ENCODE results near the gene HHIPL1.

Gene HHIPL1

DNA sequence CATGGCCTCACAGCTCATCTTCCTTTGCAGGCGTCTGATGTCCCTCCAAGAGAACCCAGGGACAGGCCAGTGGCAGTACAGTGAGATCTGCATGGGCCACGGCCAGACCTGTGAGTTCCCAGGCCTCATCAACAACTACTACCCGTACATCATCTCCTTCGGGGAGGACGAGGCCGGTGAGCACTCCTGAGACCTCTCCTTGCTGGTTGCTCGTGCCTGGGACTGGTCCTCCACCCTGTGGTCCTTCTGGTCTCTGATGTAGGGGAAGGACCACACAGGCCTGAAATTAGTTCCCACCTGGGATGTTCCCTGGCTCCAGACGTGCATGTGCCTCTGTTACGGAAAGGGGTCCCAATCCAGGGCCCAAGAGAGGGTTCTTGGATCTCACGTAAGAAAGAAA lies 17.9 kb downstream of the HHIPL1 start:
- no peak overlapping the region for H3K4me3 ChIP-seq (ENCODE audit: low read depth, low read length)
- TF ChIP-seq, protein P1, sequence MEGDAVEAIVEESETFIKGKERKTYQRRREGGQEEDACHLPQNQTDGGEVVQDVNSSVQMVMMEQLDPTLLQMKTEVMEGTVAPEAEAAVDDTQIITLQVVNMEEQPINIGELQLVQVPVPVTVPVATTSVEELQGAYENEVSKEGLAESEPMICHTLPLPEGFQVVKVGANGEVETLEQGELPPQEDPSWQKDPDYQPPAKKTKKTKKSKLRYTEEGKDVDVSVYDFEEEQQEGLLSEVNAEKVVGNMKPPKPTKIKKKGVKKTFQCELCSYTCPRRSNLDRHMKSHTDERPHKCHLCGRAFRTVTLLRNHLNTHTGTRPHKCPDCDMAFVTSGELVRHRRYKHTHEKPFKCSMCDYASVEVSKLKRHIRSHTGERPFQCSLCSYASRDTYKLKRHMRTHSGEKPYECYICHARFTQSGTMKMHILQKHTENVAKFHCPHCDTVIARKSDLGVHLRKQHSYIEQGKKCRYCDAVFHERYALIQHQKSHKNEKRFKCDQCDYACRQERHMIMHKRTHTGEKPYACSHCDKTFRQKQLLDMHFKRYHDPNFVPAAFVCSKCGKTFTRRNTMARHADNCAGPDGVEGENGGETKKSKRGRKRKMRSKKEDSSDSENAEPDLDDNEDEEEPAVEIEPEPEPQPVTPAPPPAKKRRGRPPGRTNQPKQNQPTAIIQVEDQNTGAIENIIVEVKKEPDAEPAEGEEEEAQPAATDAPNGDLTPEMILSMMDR (IDR thresholded peaks at IDR 0.05; ENCODE audit: low read depth, low read length) = no peak

DNA sequence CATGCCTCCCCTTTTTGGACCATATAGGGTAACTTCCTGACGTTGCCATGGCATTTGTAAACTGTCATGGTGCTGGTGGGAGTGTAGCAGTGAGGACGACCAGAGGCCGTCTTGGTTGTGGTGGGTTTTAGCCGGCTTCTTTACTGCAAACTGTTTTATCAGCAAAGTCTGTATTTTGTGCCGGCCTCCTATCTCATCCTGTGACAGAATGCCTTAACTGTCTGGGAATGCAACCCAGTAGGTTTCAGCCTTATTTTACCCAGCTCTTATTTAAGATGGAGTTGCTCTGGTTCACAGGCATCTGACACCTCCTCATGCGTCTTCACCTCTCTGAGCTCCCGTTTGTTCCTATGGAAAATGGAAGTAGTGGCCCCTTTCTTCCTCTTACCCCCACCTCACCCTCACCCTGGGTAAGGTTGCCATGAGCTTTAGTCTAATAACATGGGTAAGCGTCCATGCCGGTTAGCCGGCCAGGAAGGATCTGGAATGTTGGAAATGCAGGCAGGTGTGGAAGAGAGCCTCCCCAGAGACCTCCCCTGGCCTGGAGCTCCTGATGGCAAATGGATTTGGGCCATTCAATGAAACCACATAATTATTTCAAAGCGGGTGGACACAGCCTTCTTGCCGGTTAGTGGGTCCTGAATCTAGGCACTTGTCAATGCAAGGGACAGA lies 18.6 kb downstream of the HHIPL1 start:
- no peak overlapping the region for H3K4me3 ChIP-seq (ENCODE audit: low read depth, low read length)
- TF ChIP-seq, protein P1 (IDR thresholded peaks at IDR 0.05; ENCODE audit: low read depth, low read length) = no peak

DNA sequence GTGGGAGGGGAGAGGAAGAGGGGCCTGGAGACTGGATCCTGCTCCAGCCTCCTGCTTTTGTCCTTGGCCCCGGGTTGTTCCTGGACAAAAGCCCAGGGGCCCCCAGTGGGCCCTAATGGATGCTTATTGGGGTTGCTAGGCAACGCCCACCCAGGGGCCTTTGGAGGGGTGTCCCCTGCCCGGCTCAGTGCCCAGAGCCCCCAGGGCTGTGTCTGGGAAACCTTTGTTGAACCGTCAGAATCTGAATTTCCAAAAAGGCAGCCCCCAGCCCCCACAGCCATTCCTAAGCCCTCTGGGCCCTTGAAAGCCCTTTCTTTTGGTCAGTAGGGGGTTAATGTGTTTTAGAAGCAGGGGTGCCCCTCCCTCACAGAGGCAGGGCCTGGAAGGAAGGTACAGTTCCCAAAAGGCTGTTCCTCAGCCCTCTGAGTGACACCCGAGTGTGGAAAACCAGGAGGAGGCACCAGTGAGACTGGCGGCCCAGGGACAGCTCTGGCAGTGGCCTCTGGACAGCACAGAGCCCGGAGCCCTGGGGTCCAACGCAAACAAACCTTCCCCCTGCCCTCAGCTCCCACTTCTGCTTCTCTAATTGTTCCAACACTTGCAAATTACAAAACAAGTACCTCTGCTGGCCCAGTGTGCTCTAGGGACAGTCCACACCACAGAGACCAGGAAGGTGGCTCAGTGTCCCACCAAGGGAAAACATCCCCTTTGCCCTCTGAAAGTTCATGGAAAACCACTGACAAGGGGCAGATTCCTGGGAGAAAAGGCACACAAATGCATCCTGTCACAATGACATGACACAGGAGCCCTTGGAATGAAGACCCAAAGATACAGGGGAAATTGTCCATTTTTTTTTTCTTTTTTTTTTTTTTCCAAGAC lies 19.4 kb downstream of the HHIPL1 start:
- TF ChIP-seq, protein P1 (IDR thresholded peaks at IDR 0.05; ENCODE audit: low read depth, low read length) = no peak

DNA sequence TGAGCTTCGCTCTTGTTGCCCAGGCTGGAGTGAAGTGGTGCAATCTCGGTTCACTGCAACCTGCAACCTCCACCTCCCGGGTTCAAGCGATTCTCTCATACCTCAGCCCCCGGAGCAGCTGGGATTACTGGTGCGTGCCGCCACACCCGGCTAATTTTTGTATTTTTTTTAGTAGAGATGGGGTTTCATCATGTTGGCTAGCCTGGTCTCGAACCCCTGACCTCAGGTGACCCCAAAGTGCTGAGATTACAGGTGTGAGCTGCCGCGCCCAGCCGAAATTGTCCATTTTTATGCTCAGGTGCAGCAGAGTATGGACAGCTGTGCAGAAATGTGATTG lies 20.0 kb downstream of the HHIPL1 start:
- TF ChIP-seq, protein P1 (IDR thresholded peaks at IDR 0.05; ENCODE audit: low read depth, low read length) = no peak
- H3K4me3 ChIP-seq (ENCODE audit: low read depth, low read length) = no peak overlapping the region

More for the DNA sequence above, 19.4 kb downstream of the HHIPL1 start:
- no peak overlapping the region for H3K4me3 ChIP-seq (ENCODE audit: low read depth, low read length)

DNA sequence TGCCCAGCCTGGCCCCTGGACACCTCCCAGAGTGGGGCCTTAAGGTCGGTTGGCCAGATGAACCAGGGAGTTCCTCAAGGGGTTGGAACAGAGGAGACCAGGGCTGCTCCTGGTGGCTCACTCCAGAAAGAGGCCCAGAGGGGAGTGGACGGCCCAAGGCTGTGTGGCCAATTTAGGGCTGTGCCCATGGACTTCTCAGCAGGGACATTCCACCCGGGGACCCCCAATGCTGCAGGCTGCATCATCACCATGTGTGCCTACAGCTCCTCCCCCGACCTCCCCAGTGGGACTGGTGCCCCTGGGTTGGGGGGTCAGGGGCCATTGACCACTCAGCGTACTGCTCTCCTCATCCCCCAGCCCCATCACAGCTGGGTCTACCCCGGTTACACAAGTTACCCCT lies 21.6 kb downstream of the HHIPL1 start:
- H3K4me3 ChIP-seq (ENCODE audit: low read depth, low read length) = no peak overlapping the region
- TF ChIP-seq, protein P1 (IDR thresholded peaks at IDR 0.05; ENCODE audit: low read depth, low read length) = no peak

DNA sequence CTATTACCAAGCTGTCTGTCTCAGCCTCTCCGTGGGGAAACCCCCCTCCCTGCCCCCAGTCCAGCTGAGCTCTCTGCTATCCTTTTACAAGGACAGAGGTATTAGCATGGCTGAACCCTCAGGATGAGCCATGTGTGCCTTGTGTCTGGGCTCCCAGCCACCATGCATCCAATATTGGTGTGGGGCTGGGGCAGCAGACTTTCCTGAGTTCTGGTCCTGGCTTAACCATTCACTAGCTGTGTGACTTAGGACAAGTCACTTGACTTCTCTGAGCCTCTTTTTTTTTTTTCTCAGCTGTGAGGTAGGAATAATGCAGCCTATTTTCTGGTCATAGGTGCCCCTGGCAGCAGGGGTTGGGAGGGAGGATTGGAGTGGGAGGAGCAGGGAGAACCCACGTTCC lies 22.1 kb downstream of the HHIPL1 start:
- TF ChIP-seq, protein P1 (IDR thresholded peaks at IDR 0.05; ENCODE audit: low read depth, low read length) = no peak

DNA sequence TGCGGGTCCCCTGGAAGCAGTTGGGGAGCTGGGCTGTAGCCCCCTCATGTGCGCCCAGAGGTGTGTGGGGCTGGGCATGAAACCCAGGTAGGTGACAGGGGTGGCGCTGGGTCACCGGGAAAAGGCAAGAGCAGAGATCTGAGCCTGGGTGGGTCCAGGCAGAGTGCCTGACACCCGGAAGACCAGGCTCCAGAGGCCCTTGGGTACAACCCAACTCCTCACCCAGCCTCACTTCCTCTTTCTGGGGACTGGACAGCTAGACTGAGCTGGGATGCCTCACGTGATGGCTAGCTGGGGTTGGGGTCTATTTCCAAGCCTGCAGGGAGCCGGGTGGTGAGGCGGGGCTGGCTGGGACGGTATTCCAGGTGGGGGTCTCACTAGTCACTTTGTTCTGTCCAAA lies 22.9 kb downstream of the HHIPL1 start:
- no peak overlapping the region for H3K4me3 ChIP-seq (ENCODE audit: low read depth, low read length)
- TF ChIP-seq, protein P1 (IDR thresholded peaks at IDR 0.05; ENCODE audit: low read depth, low read length) = no peak

More for the DNA sequence above, 22.1 kb downstream of the HHIPL1 start:
- H3K4me3 ChIP-seq (ENCODE audit: low read depth, low read length) = no peak overlapping the region

All from WI38 (cell line).